Esophagus squamous epithelium (tissue), 4 donors: Measurements from ENCODE around the gene HIPK2.

ENCODE experiments used
- CTCF ChIP-seq, 6 experiments: fragments of 450-650 bp in 4 of 6; fragments of 200-600 bp in 2 of 6; sonication (generic) in 2 of 6; IDR thresholded peaks; one replicate each; pipeline ENCODE4 v1.5.1; 2016 to 2019; ENCODE audit warnings: antibody characterized with exemption in 6 of 6, mild to moderate bottlenecking in 4 of 6, moderate library complexity in 4 of 6
- POLR2A ChIP-seq, 4 donors: fragments of 450-650 bp; IDR thresholded peaks; one replicate each; pipeline ENCODE4 v1.6.1; 2017; ENCODE audit warnings: antibody characterized with exemption in 4 of 4, mild to moderate bottlenecking in 4 of 4, moderate library complexity in 3 of 4

GRCh38 chr7:139573871-139574270 lies 203.9 kb downstream of the HIPK2 start:
- TF ChIP-seq CTCF (IDR thresholded peaks at IDR 0.05), result no peak
- no peak for TF ChIP-seq POLR2A (IDR thresholded peaks at IDR 0.05)
